Coronary artery (tissue), 2 donors: Measurements from ENCODE around the gene SYNCRIP.
"Not testable (repeated sequence)": the region's sequence is repeated elsewhere in the genome, so short reads cannot be mapped to it uniquely, and the experiment has no call there.

Experiments used
- DNase-seq: peaks from one replicate; pipeline ENCODE4 v3.0.0-alpha.2; 2017; ENCODE audit warnings: low spot score
- H3K27ac ChIP-seq, 2 donors: fragments of 200-600 bp; sonication (generic); one replicate each; pipeline ENCODE4 v1.5.1; 2016 to 2019
- H3K4me3 ChIP-seq: fragments of 200-600 bp; sonication (generic); 2 replicates; pipeline ENCODE4 v1.5.1; 2016; ENCODE audit warnings: mild to moderate bottlenecking, moderate library complexity
- TF ChIP-seq, protein P1 (sequence below): fragments of 200-600 bp; sonication (generic); IDR thresholded peaks from one replicate; pipeline ENCODE4 v1.5.1; 2019; ENCODE audit warnings: antibody characterized with exemption

Gene SYNCRIP

DNA sequence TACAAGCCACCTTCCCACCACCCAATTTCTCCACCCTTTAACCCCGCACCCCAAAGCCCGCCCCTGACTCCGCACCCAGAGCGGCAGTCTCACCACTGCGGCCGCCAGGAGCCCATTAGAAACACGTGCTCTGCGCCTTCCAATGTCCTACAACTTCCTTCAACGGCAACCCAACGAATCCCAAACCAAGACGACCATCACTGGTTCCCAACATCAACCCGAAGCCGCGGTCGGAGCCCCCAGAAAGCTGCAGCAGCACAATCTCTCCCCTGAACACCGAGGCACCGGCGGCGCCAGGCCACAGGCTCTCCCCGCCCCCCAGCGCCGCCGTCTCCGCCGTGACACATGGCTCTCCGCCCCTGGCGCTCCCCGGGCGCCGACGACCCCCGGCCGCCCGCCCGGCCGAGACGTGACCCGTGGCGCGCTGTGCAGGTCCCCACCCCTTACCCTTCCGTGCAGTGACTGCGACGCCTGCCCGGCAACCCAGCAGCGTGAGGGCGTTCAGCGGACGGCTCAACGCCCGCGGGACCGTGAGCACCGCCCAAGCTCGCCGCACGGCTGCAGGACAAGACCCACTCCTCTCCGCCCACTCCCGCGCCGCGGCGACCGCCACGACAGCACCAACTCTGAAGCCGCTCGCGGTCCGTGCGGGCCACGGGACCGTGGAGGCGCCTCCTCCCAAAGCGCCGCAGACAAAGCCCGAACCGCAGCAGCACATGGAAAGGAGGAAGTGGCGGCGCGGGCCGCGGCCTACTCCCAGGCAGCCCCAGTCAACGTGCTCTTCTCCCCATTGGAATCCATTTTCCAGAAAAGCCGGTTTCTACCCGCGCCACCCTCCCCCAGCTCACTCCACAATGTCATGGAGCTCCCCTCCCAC lies 551 bp downstream of the SYNCRIP start:
- DNase-seq: peak; percentile 83
- TF ChIP-seq, protein P1, sequence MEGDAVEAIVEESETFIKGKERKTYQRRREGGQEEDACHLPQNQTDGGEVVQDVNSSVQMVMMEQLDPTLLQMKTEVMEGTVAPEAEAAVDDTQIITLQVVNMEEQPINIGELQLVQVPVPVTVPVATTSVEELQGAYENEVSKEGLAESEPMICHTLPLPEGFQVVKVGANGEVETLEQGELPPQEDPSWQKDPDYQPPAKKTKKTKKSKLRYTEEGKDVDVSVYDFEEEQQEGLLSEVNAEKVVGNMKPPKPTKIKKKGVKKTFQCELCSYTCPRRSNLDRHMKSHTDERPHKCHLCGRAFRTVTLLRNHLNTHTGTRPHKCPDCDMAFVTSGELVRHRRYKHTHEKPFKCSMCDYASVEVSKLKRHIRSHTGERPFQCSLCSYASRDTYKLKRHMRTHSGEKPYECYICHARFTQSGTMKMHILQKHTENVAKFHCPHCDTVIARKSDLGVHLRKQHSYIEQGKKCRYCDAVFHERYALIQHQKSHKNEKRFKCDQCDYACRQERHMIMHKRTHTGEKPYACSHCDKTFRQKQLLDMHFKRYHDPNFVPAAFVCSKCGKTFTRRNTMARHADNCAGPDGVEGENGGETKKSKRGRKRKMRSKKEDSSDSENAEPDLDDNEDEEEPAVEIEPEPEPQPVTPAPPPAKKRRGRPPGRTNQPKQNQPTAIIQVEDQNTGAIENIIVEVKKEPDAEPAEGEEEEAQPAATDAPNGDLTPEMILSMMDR: no peak
- H3K27ac ChIP-seq: peak overlapping the region; percentile 97 to 100
- H3K4me3 ChIP-seq: peak overlapping the region; percentile 92

DNA sequence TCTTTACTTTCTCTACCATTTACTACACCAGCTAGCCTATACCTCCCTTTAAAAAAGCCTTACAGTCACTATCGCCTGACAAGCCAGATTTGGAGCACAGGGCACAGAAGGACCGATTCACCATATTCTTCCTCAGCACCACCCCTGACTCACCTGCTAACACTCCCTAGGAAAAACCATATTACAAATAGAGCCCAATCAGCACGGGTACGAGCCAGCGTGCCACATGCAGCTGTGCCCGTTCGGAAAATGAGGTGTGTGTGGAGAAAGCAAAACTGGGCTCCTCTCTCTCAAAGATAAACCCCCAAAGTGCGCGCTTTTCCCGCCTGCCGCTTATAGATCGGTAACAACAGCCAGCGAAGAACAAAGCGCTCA lies 1.2 kb downstream of the SYNCRIP start:
- peak overlapping the region; percentile 92 for H3K4me3 ChIP-seq
- peak overlapping the region; percentile 97 to 100 for H3K27ac ChIP-seq
- TF ChIP-seq, protein P1: no peak
- DNase-seq: no peak

DNA sequence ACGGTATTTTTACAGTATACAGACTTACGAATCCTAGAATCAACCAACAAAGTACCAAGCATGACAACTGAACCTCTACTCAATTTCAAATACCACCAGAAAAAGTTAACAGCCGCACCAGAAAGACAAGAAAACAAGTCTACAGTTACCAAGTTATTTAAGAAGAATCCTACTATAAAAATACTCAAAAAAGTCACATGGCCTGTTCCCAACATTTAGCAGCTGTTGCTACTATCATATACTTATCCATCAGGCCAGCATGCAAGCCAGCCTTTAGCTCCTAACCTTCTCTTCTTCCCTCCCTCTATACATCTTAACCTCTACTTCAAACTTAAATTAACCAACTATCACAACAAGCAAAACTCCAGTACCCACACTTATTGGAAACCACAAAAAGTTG lies 1.9 kb downstream of the SYNCRIP start:
- Histone ChIP-seq H3K27ac (peak overlapping the region in 1 of 2 donors; percentile 97), H3K4me3 (peak overlapping the region; percentile 92)
- no peak for DNase-seq
- TF ChIP-seq, protein P1: no peak

DNA sequence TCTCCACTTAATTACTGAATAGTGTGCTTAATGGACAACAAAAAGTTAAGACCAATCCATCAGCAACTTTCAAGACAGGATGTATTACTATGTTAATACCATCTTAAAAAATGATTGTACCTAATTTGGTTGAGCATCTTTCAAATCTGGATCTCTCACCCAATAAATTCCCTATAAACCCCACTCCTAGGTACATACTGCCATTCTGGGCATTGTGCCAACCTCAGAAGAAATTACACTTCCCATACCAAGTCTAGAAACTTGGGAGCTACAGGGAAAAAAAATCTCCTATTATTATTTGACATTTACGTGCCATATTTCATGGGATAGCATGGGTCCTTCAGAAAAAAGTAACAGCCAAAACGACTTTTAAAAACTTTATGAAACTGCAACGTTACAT lies 5.1 kb downstream of the SYNCRIP start:
- no peak overlapping the region for H3K27ac ChIP-seq
- DNase-seq: no peak
- no peak overlapping the region for H3K4me3 ChIP-seq
- TF ChIP-seq, protein P1: no peak

DNA sequence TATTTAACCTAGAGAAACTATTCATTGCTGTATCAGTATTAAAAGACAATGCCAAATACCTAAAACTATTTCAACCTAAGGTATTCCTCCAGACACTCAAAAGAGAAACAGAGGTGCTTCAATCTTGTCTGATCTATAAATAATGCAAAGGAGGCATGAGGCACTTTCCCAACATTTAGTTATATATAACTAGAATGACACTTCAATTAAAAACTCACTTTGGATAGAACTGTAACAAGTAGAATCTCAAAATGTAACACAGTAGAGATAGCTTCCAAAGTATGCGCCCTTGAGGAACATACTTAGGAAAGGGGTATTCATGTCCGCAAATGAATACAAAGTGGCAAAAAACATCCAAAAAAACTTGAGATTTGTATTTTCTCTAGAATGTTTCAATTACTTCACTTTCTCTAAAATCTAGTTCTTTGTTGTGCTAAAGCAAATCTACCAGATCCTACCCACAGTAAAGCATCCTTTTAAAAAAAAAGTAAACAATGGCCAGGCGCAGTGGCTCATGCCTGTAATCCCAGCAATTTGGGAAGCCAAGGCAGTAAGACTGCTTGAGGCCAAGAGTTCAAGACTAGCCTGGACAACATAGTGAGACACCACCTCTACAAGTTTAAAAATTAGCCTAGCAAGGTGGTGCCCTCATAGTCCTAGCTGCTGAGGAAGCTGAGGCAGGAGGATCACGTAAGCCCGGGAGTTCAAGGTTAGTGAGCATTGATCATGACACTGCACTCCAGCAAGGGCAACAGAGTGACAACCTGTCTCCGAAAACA lies 10.3 kb downstream of the SYNCRIP start:
- TF ChIP-seq, protein P1: no peak
- H3K4me3 ChIP-seq: no peak overlapping the region
- H3K27ac ChIP-seq: no peak overlapping the region
- DNase-seq: no peak

DNA sequence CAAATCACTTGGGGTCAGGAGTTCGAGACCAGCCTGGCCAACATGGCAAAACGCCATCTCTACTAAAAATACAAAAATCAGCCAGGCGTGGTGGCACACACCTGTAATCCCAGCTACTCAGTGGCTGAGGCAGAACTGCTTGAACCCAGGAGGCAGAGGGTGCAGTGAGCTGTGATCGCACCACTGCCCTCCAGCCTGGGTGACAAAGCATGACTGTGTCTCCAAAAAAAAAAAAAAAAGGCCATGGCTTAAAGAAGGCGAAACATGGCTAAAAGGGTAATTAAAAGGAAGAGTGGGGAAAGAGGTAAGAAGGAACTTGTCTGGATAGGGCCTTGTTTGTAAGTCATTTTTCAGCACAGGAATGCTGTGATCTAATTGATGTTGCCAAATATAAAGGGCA lies 11.6 kb downstream of the SYNCRIP start:
- H3K27ac ChIP-seq, H3K4me3 ChIP-seq, DNase-seq: not testable (repeated sequence)

DNA sequence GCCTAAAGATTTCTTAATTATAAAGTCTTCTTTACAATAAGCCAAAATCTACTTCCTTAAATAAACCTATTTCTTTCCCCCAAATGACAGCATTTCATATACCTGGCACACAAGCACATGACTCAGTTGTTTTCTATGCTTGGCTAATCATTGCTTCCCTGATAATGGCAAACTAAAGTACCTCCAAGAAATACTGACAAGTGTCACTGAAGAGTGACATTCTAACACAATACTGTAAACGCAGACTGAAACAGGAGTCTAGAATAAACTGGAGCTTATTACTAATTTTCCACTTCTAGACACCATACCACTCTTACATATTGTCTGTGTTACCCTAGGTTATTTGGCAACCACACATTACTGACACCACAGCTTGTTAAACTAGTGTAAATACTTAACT lies 14.3 kb downstream of the SYNCRIP start:
- no peak for DNase-seq

More for the DNA sequence above, 14.3 kb downstream of the SYNCRIP start:
- Histone ChIP-seq H3K27ac (no peak overlapping the region), H3K4me3 (no peak overlapping the region)
- TF ChIP-seq, protein P1: no peak
